Measurements from ENCODE around the gene NLRP6.

GRCh38 chr11:297586-298405 is 19.6 kb downstream of the NLRP6 start:
- TF ChIP-seq SUZ12 (IDR thresholded peaks at IDR 0.05) (no peak), ELF4 (IDR thresholded peaks at IDR 0.05) (no peak), BHLHE40 (IDR thresholded peaks at IDR 0.05; ENCODE audit: borderline replicate concordance) (no peak), L3MBTL2 (conservative IDR thresholded peaks at IDR 0.05) (no peak)

Measured in HEK293T (cell line).